Measurements from ENCODE around the gene GLT6D1. TPM values are rescaled to one million over a fixed set of nuclear protein-coding genes. Genes with fewer than 3 reads are reported as not detected.

The GLT6D1 gene
- total RNA-seq, 1 experiment from 2014 or later, result not detected

GRCh38 chr9:135605238-135605781 is 34.0 kb downstream of the GLT6D1 start:
- Histone ChIP-seq H3K4me3 (no peak overlapping the region), H3K9me2 (ENCODE audit: insufficient read depth) (no peaks in the 10 kb centered on the region), H3K27ac (no peak overlapping the region), H3K36me3 (ENCODE audit: low read depth) (no peaks in the 10 kb centered on the region), H3K27me3 (ENCODE audit: insufficient read depth, low read depth) (peaks cover 59% of the 10 kb centered on the region), H4K20me1 (ENCODE audit: insufficient read depth) (no peaks in the 10 kb centered on the region), H3F3A (ENCODE audit: insufficient read depth, low read depth) (no peaks in the 10 kb centered on the region), H3K4me2 (no peak overlapping the region), H3K9me3 (ENCODE audit: insufficient read depth, low read depth) (no peaks in the 10 kb centered on the region), H3K4me1 (replicated peaks; ENCODE audit: insufficient read depth) (no peaks in the 10 kb centered on the region), H2AFZ (no peak overlapping the region), H3K79me2 (ENCODE audit: low read depth) (no peaks in the 10 kb centered on the region)
- intact Hi-C loops (cut with micrococcal nuclease; ENCODE audit: unreplicated experiment), result no loop called here
- CTCF ChIA-PET, result interaction anchor here (0.7 kb wide), 1 partner anchor 719 kb away, joined by 4 read pairs; no protein-coding TSS in a partner anchor
- BruUV-seq (replicated peaks), result no TSS peak
- POLR2A ChIA-PET (ENCODE audit: unreplicated experiment), result no interaction called here
- no peak for DNase-seq
- TF ChIP-seq CTCF (conservative IDR thresholded peaks at IDR 0.05), result no peak
- TF ChIP-seq EZH2 (IDR thresholded peaks at IDR 0.05; ENCODE audit: low read depth), result no peak

- POLR2A ChIA-PET (ENCODE audit: unreplicated experiment), result no interaction called here
- BruUV-seq (replicated peaks), result no TSS peak
- H2AFZ ChIP-seq, result no peak overlapping the region
- H3K4me1 ChIP-seq (replicated peaks; ENCODE audit: insufficient read depth), result no peaks in the 10 kb centered on the region
- intact Hi-C loops (cut with micrococcal nuclease; ENCODE audit: unreplicated experiment), result loop anchor here (1.0 to 5.0 kb wide), 4 partner anchors 188 to 1028 kb away; no protein-coding TSS in a partner anchor
- DNase-seq, result no peak
- H3K79me2 ChIP-seq (ENCODE audit: low read depth), result no peaks in the 10 kb centered on the region
- no peaks in the 10 kb centered on the region for H3K36me3 ChIP-seq (ENCODE audit: low read depth)
- H3K4me3 ChIP-seq, result no peak overlapping the region
- no peaks in the 10 kb centered on the region for H3F3A ChIP-seq (ENCODE audit: insufficient read depth, low read depth)
- H3K27ac ChIP-seq, result no peak overlapping the region
- no peaks in the 10 kb centered on the region for H3K9me3 ChIP-seq (ENCODE audit: insufficient read depth, low read depth)
- no peaks in the 10 kb centered on the region for H3K9me2 ChIP-seq (ENCODE audit: insufficient read depth)
- no peak overlapping the region for H3K4me2 ChIP-seq
- CTCF ChIA-PET, result interaction anchor here (0.7 kb wide), 1 partner anchor 720 kb away, joined by 4 read pairs; no protein-coding TSS in a partner anchor
- TF ChIP-seq EZH2 (IDR thresholded peaks at IDR 0.05; ENCODE audit: low read depth), result no peak
- TF ChIP-seq CTCF (conservative IDR thresholded peaks at IDR 0.05), result no peak
- peaks cover 59% of the 10 kb centered on the region for H3K27me3 ChIP-seq (ENCODE audit: insufficient read depth, low read depth)
- no peaks in the 10 kb centered on the region for H4K20me1 ChIP-seq (ENCODE audit: insufficient read depth)
Observed at GRCh38 chr9:135604437-135605237, 34.7 kb downstream of the GLT6D1 start.

- intact Hi-C loops (cut with micrococcal nuclease; ENCODE audit: unreplicated experiment), result loop anchor here (5.0 kb wide), 3 partner anchors 189 to 1029 kb away; no protein-coding TSS in a partner anchor
- no peaks in the 10 kb centered on the region for H3K4me1 ChIP-seq (replicated peaks; ENCODE audit: insufficient read depth)
- no peak overlapping the region for H3K4me3 ChIP-seq
- no peaks in the 10 kb centered on the region for H4K20me1 ChIP-seq (ENCODE audit: insufficient read depth)
- peak in 1 of 2 experiments; percentile 48 for DNase-seq
- no peak overlapping the region for H3K4me2 ChIP-seq
- no peak for TF ChIP-seq EZH2 (IDR thresholded peaks at IDR 0.05; ENCODE audit: low read depth)
- TF ChIP-seq CTCF (conservative IDR thresholded peaks at IDR 0.05), result peak; percentile 90
- no peak overlapping the region for H2AFZ ChIP-seq
- H3K36me3 ChIP-seq (ENCODE audit: low read depth), result no peaks in the 10 kb centered on the region
- CTCF ChIA-PET, result interaction anchor here (0.6 kb wide), 1 partner anchor 168 kb away, joined by 4 read pairs; no protein-coding TSS in a partner anchor
- H3K9me2 ChIP-seq (ENCODE audit: insufficient read depth), result no peaks in the 10 kb centered on the region
- H3K27me3 ChIP-seq (ENCODE audit: insufficient read depth, low read depth), result peaks cover 70% of the 10 kb centered on the region
- no peak overlapping the region for H3K27ac ChIP-seq
- H3K9me3 ChIP-seq (ENCODE audit: insufficient read depth, low read depth), result no peaks in the 10 kb centered on the region
- POLR2A ChIA-PET (ENCODE audit: unreplicated experiment), result interaction anchor here (0.6 kb wide), 1 partner anchor 164 kb away, joined by 3 read pairs; no protein-coding TSS in a partner anchor
- H3F3A ChIP-seq (ENCODE audit: insufficient read depth, low read depth), result no peaks in the 10 kb centered on the region
- BruUV-seq (replicated peaks), result no TSS peak
- no peaks in the 10 kb centered on the region for H3K79me2 ChIP-seq (ENCODE audit: low read depth)
Observed at GRCh38 chr9:135602789-135603481, 36.4 kb downstream of the GLT6D1 start.

Measured in PC-9 (cell line).